Forelimb muscle (tissue), 1 donor: ENCODE results near the gene RAPGEF6. TPM values are rescaled to one million over a fixed set of nuclear protein-coding genes. Genes with fewer than 3 reads are reported as not detected.
"Not testable (repeated sequence)": the region's sequence is repeated elsewhere in the genome, so short reads cannot be mapped to it uniquely, and the experiment has no call there.

Source experiments
- DNase-seq: peaks from one replicate; pipeline ENCODE4 v3.0.0-alpha.2; 2013; ENCODE audit warnings: low read depth
- polyA plus RNA-seq: library from polyadenylated mRNA; unstranded; fragments of 120-200 nt; gene quantifications from one replicate; pipeline ENCODE4 v1.2.1, GENCODE V29; 2013; ENCODE audit not compliant: insufficient read length

Gene RAPGEF6, protein sequence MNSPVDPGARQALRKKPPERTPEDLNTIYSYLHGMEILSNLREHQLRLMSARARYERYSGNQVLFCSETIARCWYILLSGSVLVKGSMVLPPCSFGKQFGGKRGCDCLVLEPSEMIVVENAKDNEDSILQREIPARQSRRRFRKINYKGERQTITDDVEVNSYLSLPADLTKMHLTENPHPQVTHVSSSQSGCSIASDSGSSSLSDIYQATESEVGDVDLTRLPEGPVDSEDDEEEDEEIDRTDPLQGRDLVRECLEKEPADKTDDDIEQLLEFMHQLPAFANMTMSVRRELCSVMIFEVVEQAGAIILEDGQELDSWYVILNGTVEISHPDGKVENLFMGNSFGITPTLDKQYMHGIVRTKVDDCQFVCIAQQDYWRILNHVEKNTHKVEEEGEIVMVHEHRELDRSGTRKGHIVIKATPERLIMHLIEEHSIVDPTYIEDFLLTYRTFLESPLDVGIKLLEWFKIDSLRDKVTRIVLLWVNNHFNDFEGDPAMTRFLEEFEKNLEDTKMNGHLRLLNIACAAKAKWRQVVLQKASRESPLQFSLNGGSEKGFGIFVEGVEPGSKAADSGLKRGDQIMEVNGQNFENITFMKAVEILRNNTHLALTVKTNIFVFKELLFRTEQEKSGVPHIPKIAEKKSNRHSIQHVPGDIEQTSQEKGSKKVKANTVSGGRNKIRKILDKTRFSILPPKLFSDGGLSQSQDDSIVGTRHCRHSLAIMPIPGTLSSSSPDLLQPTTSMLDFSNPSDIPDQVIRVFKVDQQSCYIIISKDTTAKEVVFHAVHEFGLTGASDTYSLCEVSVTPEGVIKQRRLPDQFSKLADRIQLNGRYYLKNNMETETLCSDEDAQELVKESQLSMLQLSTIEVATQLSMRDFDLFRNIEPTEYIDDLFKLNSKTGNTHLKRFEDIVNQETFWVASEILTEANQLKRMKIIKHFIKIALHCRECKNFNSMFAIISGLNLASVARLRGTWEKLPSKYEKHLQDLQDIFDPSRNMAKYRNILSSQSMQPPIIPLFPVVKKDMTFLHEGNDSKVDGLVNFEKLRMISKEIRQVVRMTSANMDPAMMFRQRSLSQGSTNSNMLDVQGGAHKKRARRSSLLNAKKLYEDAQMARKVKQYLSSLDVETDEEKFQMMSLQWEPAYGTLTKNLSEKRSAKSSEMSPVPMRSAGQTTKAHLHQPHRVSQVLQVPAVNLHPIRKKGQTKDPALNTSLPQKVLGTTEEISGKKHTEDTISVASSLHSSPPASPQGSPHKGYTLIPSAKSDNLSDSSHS (N-terminal part only)
- polyA plus RNA-seq: 9.5 TPM

DNA sequence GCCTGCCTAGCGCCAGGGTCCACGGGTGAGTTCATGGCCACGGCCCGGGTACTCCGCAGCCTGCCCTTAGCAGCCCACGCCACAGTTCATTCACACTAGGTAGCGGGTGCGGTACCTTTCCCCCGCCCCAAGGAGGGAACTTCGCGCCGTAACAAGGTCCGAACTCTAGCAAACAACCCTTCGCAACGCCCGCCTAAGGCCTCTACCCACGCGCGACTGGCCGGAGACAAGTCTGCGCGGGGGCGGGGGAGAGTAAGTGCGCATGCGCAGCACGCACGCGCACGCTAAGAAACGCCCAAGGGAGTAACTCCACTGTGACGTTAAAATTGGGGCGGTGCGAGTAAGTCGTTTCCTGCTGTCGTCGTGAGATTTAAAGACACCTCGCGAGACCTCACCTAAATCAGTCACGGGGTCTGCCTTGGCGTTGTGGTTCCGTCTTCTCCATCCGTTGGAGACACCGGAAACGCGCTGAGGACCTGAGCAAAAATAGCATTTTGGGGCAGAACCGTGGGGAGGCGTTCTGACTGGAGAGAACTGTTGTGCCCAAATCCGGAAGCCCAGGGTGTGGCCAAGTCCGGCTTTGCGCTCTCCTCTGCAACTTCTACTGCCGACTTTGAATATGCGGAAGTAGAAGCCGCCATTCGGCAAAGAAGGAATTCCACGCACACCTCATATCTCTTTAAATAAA, at the start of gene RAPGEF6:
RAPGEF6 (minus strand) TSS at position 234 of the 688 bp plus-strand sequence; CDS start at position 35, 199 bp downstream.
- DNase-seq: peak; percentile 100

DNA sequence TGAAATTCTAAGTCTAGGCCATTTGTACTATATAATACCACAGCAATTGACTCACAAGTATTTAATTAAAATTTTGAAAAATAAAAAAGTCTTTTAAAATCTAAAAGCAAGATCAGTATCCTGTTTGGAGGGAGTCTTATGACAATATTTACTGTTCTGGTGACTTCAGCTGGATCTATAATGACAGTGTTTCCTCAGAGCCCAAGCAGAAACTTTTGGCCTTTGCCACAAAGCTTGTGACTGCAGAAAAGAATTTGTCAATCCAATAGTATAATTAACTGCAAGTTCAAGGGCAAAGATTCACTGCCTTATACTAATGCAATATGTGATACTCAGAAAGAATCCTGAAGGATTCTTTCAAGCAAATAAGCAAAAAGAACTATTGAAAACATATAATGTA, 49.6 kb upstream of the RAPGEF6 start:
- DNase-seq: no peak

DNA sequence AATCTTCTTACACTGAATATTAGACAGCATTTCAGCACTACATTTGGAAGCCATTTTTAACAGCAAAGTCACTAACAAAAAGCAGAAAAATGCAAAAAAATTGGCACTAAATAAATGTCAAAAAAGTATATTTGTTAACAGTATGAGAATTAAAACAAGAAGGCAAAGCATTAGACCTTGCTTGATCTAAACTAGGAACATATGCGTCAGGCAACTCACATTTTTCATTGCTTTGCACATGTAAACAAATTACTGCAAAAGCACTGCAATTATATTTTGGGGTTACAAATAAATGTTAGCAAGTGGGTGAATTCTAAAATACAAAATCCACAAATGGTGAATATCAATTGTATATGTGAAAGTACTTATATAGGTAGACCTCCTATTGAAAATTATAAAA, 49.0 kb upstream of the RAPGEF6 start:
- DNase-seq: no peak

DNA sequence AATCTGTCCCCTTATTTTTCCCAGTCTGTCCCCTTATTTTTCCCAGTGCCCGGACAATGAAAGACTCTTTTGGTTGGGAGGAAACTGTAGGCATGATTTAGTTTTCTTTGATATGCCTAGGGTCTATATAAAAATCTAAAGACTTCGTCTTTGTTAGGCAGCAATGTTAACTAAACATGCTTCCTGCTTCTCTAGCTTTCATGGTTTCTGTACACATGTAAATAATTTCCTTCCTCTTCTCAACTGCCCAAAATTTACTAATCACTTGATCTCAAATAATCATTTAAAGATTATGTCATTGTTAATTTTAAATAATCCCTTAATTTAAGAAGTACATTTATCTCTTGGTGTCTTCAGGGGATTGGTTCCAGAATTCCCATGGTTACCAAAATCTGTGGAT, 47.8 kb upstream of the RAPGEF6 start:
- DNase-seq: no peak

DNA sequence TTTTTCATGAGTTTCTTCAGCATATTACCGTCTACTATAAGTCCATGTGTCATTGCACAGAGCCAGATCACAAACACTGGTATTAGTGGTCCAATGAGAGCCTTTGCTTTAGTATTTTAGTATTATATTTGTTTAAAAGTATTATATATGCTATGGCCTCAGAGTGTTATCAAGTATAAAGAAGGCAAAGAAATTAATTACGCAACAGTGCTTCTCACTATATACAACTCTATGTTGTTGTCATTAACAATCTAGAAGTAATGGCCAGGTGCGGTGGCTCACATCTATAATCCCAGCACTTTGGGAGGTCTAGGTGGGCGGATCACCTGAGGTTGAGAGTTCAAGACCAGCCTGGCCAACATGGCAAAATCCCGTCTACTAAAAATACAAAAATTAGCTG, 47.1 kb upstream of the RAPGEF6 start:
- no peak for DNase-seq

DNA sequence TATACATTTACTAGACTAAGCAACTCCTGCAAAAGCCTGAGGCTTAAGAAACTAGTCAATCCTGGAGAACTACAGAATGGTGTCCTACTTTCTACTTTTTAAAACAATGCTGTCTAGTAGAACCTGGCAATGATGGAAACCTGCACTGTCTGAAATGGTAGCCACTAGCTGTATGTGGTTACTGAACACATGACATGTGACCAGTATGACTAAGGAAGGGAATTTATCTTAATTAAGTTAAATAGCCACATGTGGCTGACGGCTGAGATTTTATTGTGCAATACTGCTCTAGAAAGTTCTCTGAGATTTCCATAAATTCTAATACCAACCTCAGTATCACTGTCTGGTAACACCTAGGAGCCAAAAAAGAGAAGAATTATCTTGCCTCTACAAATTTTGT, 44.9 kb upstream of the RAPGEF6 start:
- DNase-seq: no peak

DNA sequence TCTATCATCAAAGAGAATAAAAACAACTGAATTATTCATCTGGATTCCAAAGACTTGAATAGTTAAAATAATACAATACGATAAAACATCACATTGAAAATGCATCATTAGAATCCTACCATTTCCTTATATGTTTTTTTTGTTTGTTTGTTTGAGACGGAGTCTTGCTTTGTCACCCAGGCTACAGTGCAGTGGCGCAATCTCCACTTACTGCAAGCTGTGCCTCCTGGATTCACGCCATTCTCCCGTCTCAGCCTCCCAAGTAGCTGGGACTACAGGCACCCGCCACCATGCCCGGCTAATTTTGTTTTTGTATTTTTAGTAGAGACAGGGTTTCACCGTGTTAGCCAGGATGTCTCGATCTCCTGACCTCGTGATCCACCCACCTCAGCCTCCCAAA, 43.2 kb upstream of the RAPGEF6 start:
- not testable (repeated sequence) for DNase-seq

DNA sequence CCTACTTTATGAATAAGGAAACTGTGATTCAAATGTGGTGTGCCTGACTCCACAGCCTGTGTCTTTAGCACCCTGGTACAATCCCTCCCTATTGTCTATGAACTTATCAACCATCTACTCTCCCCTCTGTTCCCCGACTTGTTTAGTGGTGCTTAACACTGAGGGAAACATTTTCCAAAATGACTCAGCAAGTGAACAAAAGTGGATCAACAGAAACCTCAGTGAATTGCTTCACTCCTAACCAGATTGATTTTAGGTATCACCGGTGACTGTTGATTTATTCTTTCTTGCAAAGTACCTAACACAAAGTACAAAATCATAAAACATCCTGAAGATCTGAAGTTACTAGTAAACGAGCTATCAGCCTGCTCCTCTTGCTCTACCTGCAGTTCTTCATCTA, 42.1 kb upstream of the RAPGEF6 start:
- no peak for DNase-seq

DNA sequence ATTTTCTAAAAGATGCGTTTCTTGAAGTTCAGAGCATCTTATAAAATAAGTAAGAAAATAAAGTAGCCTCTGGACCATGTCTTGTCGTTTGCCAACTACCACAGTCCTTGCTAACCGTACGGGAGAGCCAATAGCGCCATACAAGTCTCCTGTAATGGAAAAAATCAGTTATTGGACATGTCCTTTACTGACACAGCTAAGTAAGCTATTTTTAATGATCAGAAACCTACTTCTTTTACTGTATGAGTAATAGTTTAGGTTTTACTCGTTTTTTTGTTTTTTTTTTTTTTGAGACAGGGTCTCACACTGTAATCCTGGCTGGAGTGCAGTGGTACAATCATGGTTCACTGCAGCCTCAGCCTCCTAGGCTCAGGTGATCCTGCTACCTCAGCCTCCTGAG, 37.7 kb upstream of the RAPGEF6 start:
- no peak for DNase-seq

DNA sequence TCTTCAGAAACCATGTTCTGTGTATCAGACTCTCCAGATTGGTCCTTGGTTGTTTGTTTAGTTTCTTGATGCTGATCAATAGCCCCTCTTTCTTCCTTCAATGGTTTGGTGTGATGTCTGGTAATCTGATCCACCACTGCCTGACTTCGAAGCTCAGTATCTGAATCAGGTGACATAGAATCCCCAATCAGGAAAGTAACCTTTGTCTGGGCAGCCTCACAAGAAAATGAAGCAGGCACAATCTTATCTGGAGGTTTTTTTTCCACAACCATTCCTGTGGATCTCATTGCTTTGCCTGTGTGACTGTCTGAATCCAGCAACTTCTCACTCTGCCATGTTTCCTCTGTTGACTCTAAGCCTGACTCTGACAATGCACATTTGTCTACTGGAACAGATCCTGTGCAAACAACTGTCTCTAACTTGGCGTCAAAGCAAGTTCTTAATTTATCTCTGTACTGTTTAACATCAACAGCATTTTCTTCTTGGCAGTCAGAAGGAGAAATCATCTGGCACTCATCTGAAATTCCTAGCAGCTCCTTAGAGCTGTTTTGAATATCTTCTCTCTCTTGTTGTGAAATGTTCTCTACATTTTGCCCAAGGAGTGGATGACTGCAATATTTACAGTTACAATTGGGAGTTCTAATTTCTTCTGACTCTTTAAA, 37.1 kb upstream of the RAPGEF6 start:
- peak; percentile 34 for DNase-seq

DNA sequence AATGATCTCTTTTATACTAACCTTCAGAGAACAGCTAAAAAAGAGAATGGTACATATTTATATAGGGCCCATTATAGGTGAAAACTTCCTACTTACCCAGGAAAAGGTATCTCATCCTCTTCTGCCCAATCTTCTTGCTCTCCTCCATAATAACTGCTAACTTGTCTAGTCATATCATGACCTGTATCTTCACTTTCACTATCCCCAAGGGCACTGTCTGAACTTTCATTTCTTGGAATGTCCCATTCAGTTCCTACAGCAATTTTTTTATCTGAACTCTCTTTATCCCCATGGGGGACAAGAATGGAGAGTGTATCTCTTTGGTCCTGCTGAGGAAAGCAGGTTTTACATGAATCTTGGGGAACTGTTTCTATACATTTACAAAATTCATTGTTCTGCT, 36.4 kb upstream of the RAPGEF6 start:
- DNase-seq: no peak

DNA sequence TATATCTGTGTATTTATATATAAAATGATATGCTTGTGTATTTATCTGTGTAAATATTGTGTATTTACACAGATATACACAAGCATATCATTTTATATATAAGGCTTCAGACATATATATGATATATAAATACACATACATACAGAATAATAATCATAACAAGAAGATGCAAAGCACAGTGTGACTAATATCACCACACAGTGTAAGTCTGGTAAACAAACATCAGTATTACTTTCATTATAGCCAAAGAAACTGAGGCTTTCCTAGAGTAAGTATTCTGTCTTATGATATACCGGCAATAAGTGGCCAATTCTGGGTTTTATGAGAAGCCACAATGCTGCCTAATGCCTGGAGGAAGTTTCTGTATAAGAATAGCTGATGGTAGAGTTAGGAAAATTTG, 29.9 kb upstream of the RAPGEF6 start:
- DNase-seq: no peak

DNA sequence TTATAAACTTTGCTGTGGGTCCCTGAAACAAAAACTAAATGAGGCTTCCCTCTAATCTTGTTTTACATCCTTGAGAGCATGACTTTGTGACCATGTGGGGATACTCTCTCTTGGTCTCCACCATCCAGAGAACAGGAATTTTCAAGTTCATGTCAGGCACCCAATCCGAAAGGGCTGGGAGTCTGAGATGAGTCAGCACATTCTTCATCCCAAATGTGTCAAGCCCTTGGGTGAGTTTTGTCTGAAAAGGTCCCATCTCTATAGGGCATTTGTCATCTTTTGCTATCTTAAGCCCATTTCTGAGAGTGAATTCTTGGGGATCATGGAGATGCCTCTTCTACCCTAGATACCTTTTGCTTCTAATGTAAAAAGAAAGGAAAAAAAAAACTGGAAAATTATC, 26.9 kb upstream of the RAPGEF6 start:
- no peak for DNase-seq

DNA sequence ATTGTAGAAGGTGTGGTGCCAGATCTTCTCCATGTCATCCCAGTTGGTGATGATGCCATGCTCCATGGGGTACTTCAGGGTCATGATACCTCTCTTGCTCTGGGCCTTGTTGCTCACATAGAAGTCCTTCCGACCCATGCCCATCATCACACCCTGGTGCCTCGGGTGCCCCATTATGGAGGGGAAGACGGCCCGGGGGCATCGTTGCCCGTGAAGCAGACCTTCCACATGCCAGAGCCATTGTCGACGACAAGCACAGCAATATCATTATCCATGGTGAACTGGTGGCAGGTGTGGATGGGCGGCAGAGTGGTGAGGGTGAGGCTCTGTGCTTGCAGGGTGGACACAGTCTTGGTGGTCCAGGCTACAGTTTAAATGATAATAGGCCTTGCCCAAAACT, 24.8 kb upstream of the RAPGEF6 start:
- no peak for DNase-seq

DNA sequence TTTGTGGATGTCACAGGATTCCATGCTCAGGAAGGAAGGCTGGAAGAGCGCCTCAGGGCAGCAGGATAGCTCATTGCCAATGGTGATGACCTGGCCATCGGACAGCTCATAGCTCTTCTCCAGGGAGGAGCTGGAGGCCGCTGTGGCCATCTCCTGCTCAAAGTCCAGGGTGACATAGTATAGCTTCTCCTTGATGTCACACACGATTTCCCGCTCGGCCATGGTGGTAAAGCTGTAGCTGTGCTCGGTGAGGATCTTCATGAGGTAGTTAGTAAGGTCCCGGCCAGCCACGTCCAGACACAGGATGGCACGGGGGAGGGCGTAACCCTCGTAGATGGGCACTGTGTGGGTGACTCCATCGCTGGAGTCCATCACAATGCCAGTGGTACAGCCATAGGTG, 24.3 kb upstream of the RAPGEF6 start:
- DNase-seq: no peak

DNA sequence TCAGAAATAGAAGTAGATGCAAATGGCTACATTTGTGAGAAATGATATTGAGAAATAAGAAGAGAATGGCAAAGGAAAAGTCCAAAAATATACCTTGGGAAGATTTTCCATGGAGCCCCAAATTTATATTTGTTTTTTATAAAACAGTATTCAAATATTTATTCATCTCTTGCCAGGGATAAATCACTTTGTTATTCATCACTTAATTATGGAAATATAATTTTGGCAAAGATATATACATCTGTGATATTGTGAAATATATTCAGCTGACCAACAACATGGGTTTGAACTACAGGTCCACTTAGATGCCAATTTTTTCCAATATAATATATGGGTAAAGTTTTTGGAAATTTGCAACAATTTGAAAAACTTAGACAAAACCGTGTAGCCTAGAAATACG, 19.7 kb upstream of the RAPGEF6 start:
- no peak for DNase-seq

DNA sequence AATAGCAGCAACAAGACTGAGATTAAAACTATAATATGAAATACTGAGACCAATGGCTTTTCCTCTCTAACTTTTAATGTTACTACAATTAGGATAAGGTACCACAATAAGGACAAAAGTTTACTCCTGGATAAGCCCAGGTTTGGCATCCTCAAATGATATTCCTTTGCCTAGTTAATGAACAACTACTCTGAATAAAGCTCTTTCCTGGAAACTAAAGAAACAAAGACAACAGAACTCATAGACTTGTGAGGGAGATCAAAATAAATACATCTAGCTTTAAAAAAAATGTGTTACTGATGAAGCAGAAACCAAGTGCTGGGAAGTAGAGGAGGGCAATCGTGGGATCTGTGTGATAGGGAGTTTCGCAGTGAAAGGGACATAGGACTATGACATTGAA, 19.3 kb upstream of the RAPGEF6 start:
- DNase-seq: no peak

DNA sequence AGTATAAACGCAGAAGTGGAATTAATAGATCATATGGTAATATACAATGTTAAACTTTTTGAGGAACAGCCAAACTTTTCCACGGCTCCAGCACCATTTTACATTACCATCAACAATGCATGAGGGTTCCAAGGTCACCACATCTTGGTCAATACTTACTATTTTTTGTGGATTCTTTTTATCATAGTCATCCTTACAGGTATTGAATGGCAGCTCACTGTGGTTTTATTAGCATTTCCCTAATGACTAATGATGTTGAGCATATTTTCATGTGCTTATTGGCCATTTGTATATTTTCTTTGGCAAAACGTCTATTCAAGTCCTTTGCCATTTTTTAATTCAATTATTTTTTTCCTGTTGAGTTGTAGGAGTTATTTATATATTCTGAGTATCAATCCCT, 14.1 kb upstream of the RAPGEF6 start:
- DNase-seq: no peak

DNA sequence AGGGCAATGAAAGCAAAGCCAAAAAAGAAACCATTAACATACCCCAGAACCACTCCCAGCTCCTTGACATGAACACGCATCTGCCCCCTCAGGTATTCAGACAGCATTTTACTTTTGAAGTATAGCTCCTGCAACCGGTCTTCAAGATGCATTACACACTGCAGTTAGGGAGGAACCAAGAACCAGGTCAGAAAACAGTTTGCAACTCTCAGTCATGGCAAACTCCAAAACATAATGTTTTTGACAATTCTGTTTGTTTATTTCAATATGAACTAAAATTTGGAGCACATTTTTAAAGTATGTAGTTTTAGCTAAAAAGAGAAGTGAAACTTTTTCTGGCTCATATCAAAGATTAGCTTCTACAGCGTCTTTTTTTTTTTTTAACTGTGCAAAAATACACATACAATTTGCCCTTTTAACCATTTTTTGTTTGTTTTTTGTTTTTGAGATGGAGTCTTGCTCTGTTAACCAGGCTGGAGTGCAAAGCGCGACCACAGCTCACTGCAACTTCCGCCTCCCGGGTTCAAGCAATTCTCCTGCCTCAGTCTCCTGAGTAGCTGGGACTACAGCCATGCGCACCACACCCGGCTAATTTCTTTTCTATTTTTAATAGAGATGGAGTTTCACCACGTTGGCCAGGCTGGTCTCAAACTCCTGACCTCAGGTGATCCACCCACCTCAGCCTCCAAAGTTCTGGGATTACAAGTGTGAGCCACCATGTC, 12.2 kb upstream of the RAPGEF6 start:
- no peak for DNase-seq

DNA sequence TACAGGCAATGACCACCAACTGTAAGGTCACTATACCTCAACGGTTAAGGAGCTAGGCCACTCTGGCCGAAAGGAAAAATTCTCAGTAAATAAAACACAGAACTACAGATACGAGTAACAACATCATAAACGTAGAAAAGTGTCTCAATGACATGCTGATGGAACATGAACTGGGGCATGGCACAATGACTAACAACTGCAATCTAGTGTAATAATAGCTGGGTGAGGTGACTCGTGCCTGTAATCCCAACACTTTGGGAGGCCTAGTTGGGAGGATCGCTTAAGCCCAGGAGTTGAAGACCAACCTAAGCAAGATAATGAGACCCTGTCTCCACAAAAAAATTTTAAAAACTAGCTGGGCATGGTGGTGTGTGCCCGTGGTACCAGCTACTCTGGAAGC, 9.8 kb upstream of the RAPGEF6 start:
- DNase-seq: no peak
